ENCODE data around the gene BMPER.

Gene BMPER

GRCh38 chr7:34067005-34067778 is 161.9 kb downstream of the BMPER start:
- FAIRE-seq, result no peak

- no peak for FAIRE-seq
Measured at GRCh38 chr7:34069676-34070075, 164.3 kb downstream of the BMPER start.

- no peak for FAIRE-seq
Measured at GRCh38 chr7:34070511-34071323, 165.4 kb downstream of the BMPER start.

GRCh38 chr7:34073676-34074075 is 168.3 kb downstream of the BMPER start:
- no peak for FAIRE-seq

- FAIRE-seq, result no peak
Measured at GRCh38 chr7:34074421-34074820, 169.1 kb downstream of the BMPER start.

- FAIRE-seq, result no peak
Measured at GRCh38 chr7:34075523-34076370, 170.4 kb downstream of the BMPER start.

GRCh38 chr7:34077168-34077567 is 171.8 kb downstream of the BMPER start:
- FAIRE-seq, result no peak

- no peak for FAIRE-seq
Measured at GRCh38 chr7:34078864-34079263, 173.5 kb downstream of the BMPER start.

- FAIRE-seq, result no peak
Measured at GRCh38 chr7:34080513-34080912, 175.2 kb downstream of the BMPER start.

- no peak for FAIRE-seq
Measured at GRCh38 chr7:34081935-34082334, 176.6 kb downstream of the BMPER start.

- FAIRE-seq, result no peak
Measured at GRCh38 chr7:34083440-34083839, 178.1 kb downstream of the BMPER start.

- no peak for FAIRE-seq
Measured at GRCh38 chr7:34084651-34085050, 179.3 kb downstream of the BMPER start.

- no peak for FAIRE-seq
Measured at GRCh38 chr7:34086064-34086463, 180.7 kb downstream of the BMPER start.

GRCh38 chr7:34086981-34087380 is 181.6 kb downstream of the BMPER start:
- no peak for FAIRE-seq

GRCh38 chr7:34087892-34088891 is 182.9 kb downstream of the BMPER start:
- FAIRE-seq, result no peak

GRCh38 chr7:34090816-34091215 is 185.5 kb downstream of the BMPER start:
- FAIRE-seq, result no peak

GRCh38 chr7:34091321-34091917 is 186.1 kb downstream of the BMPER start:
- FAIRE-seq, result no peak

GRCh38 chr7:34093276-34093675 is 187.9 kb downstream of the BMPER start:
- no peak for FAIRE-seq

- no peak for FAIRE-seq
Measured at GRCh38 chr7:34096198-34096651, 190.9 kb downstream of the BMPER start.

- FAIRE-seq, result no peak
Measured at GRCh38 chr7:34096777-34097176, 191.4 kb downstream of the BMPER start.

GRCh38 chr7:34100661-34101060 is 195.3 kb downstream of the BMPER start:
- FAIRE-seq, result no peak

Data from G401.6 (cell line).